Colonic mucosa (tissue), 4 donors: ENCODE results near the gene C10orf88. TPM values are rescaled to one million over a fixed set of nuclear protein-coding genes. Genes with fewer than 3 reads are reported as not detected.
"Not testable (repeated sequence)": the region's sequence is repeated elsewhere in the genome, so short reads cannot be mapped to it uniquely, and the experiment has no call there.

Experiments used
- DNase-seq: peaks from one replicate; pipeline ENCODE4 v3.0.0-alpha.2; 2020
- H3K27ac ChIP-seq: fragments of 200-600 bp; one replicate; pipeline ENCODE4 v1.8.0; 2021
- H3K27me3 ChIP-seq: fragments of 200-600 bp; one replicate; pipeline ENCODE4 v1.8.0; 2021
- H3K36me3 ChIP-seq: fragments of 200-600 bp; one replicate; pipeline ENCODE4 v1.8.0; 2021
- H3K4me1 ChIP-seq: fragments of 200-600 bp; one replicate; pipeline ENCODE4 v1.8.0; 2021; ENCODE audit warnings: mild to moderate bottlenecking
- H3K4me3 ChIP-seq: fragments of 200-600 bp; one replicate; pipeline ENCODE4 v1.8.0; 2021
- H3K9ac ChIP-seq, 2 donors: one replicate each; pipeline ENCODE4 v1.7.0; 2013; ENCODE audit warnings: control low read depth in 2 of 2, low read depth in 2 of 2, low read length in 2 of 2
- H3K9me3 ChIP-seq: fragments of 200-600 bp; one replicate; pipeline ENCODE4 v1.8.0; 2021
- intact Hi-C: fragments of 100-400 bp; cut with DNase I; formaldehyde crosslinking; loops from one replicate; pipeline ENCODE4 v1.14.1; 2022
- total RNA-seq, 2 donors: library from RNA; stranded (reverse); fragmentation: NEBNext Ultra II Directional in 1 of 2; extraction: Animal tissue kit (Norgen Biotek cat#: 25700) in 1 of 2; gene quantifications; one replicate each; pipeline ENCODE4 v1.2.1, GENCODE V29; 2021
- TF ChIP-seq, protein P1 (sequence below): fragments of 200-600 bp; IDR thresholded peaks from one replicate; pipeline ENCODE4 v1.8.0; 2022; ENCODE audit warnings: antibody characterized with exemption, mild to moderate bottlenecking
- donor health status: healthy.
- donor health status: DM: no; HTN: no; CAD: no.
- donor health status: DM: no; HTN: no; CAD: no.

Gene C10orf88
- total RNA-seq, 2 donors from 2014 or later = 6.3 to 6.8 TPM

DNA sequence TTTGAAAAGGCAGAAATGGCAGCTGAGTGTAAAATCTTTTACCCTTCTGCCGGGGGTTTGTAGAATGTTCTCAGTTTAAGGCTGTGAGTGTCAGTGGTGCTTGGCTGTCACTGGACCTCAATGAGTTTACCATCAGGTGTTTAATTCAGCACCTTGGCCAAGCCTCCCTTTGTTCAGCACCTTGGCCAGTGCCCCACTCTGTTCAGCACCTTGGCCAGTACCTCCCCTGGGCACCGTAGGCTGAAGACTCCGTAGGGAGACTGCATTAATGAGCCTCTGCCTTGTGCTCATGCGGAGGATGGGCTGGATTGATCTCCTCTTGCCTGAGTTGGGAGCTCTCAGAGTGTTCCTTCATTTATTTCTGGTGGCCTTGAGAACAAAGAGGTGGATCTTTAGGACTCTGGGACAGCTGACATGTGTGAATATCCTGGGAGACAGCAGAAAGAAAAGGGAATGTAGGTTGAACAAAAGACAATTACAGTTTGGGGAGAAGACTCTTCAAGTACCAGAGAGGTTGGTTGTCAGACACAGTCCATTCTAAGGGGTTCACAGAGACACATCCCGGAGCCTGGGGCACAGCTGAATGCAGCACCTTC is 42.0 kb downstream of the C10orf88 start:
- TF ChIP-seq, protein P1, sequence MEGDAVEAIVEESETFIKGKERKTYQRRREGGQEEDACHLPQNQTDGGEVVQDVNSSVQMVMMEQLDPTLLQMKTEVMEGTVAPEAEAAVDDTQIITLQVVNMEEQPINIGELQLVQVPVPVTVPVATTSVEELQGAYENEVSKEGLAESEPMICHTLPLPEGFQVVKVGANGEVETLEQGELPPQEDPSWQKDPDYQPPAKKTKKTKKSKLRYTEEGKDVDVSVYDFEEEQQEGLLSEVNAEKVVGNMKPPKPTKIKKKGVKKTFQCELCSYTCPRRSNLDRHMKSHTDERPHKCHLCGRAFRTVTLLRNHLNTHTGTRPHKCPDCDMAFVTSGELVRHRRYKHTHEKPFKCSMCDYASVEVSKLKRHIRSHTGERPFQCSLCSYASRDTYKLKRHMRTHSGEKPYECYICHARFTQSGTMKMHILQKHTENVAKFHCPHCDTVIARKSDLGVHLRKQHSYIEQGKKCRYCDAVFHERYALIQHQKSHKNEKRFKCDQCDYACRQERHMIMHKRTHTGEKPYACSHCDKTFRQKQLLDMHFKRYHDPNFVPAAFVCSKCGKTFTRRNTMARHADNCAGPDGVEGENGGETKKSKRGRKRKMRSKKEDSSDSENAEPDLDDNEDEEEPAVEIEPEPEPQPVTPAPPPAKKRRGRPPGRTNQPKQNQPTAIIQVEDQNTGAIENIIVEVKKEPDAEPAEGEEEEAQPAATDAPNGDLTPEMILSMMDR = no peak
- H3K27me3 ChIP-seq = no peaks in the 10 kb centered on the region
- no peak overlapping the region for H3K4me3 ChIP-seq
- intact Hi-C loops = no loop called here
- peak; percentile 40 for DNase-seq
- H3K9me3 ChIP-seq = no peaks in the 10 kb centered on the region
- no peak overlapping the region for H3K27ac ChIP-seq
- H3K4me1 ChIP-seq = no peaks in the 10 kb centered on the region
- H3K9ac ChIP-seq = no peak overlapping the region
- H3K36me3 ChIP-seq = no peaks in the 10 kb centered on the region

DNA sequence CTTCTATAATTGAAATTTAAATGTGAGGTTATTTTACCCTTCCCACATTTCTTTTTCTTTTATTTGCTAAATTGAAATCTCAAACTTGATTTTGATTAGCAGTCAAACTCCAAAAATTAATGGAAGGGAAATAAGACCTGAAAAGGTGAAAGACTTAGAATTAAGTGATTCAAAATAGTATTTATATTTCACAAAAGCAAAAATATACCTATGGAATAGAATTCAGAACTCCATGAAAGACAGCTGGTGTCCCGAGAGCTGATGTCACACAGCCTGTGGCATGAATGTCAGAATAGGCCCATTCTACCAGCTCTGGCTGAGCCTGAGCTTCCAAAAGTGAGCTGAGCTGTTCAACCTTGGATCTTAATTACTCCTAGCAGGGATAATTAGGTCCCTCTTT is 43.7 kb downstream of the C10orf88 start, which contains the start of gene FAM24A:
FAM24A (plus strand) TSS at position 301 of the 400 bp plus-strand sequence. CDS start 1,025 bp downstream, outside the sequence.
- TF ChIP-seq, protein P1 = no peak
- Histone ChIP-seq H3K36me3 (no peaks in the 10 kb centered on the region), H3K27ac (no peak within 1 kb of the TSS), H3K4me1 (no peaks in the 10 kb centered on the region), H3K27me3 (no peaks in the 10 kb centered on the region), H3K9me3 (no peaks in the 10 kb centered on the region), H3K9ac (no peak within 1 kb of the TSS), H3K4me3 (no peak within 1 kb of the TSS)
- no peak for DNase-seq
- intact Hi-C loops = no loop called here

DNA sequence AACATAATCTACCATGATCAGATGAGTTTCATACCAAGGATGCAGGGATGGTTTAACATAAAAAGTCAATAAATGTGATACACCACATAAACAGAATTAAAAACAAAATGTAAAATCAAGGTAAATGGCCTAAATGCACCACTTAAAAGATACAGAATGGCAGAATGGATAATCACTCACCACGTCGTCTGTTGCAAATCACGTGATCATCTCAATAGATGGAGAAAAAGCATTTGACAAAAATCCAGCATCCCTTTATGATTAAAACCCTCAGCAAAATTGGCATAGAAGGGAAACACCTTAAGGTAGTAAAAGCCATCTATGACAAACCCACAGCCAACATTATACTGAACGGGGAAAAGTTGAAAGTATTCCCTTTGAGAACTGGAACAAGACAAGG is 50.2 kb downstream of the C10orf88 start:
- H3K4me1 ChIP-seq, H3K36me3 ChIP-seq, H3K9me3 ChIP-seq, intact Hi-C loops, H3K4me3 ChIP-seq, H3K9ac ChIP-seq, DNase-seq, H3K27me3 ChIP-seq, H3K27ac ChIP-seq: not testable (repeated sequence)

DNA sequence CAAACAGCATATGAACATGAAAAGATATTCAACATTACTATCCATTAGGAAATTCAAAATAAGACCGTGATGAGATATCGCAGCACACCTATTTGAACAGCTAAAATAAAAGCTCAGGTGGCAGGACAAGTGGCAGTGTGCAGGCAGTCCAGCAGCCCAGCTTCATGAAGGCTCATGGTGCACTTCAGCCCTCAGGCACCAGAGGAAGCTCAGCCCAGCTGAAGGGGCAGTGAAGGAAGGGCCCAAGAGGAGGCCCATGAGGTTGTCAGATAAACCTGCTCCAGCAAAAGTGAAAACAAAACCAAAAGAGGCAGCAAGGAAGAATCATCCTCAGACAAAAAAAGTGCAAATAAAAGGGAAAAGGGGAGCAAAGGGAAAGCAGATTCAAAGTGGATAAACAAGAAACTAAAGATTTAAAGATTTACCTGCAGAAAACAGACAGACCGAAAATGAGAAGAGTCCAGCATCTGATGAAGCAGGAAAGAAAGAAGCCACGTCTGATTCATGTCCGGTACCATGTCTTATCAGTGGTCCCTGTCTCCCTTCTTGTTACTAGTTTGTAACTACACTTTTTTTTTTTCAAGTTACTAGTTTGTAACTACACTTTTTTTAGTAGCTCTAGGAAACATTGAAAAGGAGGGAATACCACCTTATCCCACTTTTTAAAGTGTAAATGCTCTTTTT is 59.6 kb downstream of the C10orf88 start:
- H3K9ac ChIP-seq = no peak overlapping the region
- no peaks in the 10 kb centered on the region for H3K36me3 ChIP-seq
- TF ChIP-seq, protein P1 = no peak
- H3K27ac ChIP-seq = no peak overlapping the region
- no peaks in the 10 kb centered on the region for H3K27me3 ChIP-seq
- intact Hi-C loops = no loop called here
- no peak overlapping the region for H3K4me3 ChIP-seq
- no peak for DNase-seq
- no peaks in the 10 kb centered on the region for H3K4me1 ChIP-seq
- no peaks in the 10 kb centered on the region for H3K9me3 ChIP-seq

DNA sequence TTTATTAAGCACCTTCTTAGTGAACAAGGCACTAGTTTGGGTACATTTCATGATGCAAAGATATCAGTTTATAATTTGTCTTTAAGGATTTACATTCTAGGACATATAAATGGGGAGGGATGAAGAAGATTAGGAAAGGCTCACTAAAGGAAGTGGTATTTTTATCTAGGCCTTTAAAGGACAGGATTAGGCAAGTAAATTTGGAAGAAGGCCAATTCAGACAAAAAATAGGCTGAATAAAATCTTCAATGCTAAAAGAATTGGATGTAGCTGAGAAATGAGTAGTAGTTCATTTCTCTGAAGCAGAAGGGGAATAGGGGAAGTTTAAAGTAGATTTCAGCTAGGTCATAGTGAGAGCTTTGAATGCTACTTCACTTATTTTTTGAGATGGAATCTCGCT is 69.9 kb downstream of the C10orf88 start:
- no peaks in the 10 kb centered on the region for H3K27me3 ChIP-seq

More for the DNA sequence above, 69.9 kb downstream of the C10orf88 start:
- Histone ChIP-seq H3K9ac (no peak overlapping the region), H3K9me3 (no peaks in the 10 kb centered on the region), H3K36me3 (no peaks in the 10 kb centered on the region), H3K27ac (no peak overlapping the region), H3K4me1 (no peaks in the 10 kb centered on the region), H3K4me3 (no peak overlapping the region)
- intact Hi-C loops = no loop called here
- TF ChIP-seq, protein P1 = no peak
- DNase-seq = no peak
